Measurements from ENCODE around the gene TPM3. TPM values are rescaled to one million over a fixed set of nuclear protein-coding genes. Genes with fewer than 3 reads are reported as not detected.

Gene TPM3
- total and polyA plus RNA-seq, 10 of the 15 experiments (the other 5 are each of a cell fraction or from before 2014, with no cell fraction given) = 270 to 759 (median 505) TPM

DNA sequence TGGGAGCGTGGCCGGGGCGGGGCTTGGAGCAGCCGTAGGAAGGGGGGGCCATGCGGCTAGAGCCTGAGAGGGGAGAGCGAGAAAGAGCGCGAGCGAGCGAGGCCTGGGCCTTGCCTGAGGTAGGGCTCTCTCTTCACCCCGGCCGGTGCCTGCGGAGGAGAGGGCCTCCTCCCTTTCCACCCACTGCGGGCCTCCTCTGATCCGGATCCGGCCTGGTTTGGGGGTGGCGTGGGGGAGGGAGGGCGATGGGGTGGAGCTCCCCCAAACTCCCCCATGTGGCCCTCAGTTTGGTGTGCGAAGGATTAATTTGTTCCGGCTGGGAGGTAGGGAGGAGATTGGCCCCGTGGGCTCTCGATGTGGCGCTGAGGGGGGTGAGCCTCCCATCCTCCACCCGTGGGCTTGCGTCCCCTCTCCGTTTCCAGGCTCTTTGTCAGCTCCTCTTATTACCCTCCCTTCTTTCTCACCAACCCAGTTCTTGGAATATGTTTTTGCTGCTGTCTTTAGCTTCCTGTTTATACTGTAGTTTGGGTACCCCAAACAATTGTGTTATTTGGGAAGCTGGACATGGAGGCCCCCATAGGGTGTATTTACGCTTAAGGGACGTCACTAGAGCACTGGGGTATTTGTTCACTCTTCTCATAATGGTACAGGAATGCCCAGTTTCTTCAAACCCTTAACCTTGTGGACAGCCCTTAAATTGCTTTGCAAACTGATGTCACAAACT, 29.5 kb upstream of the TPM3 start (continued):
- no peak for TF ChIP-seq SREBF2 (IDR thresholded peaks at IDR 0.05; ENCODE audit: low read length)
- TF ChIP-seq EGR1 (IDR thresholded peaks at IDR 0.05; ENCODE audit: borderline replicate concordance in 1 of 2, low read depth in 2 of 2, low read length in 2 of 2) = peak in 1 of 2 experiments; percentile 54; a peak in 2 of 3 replicates
- 0 out of 2 replicates have a peak, but pooled peaks have one; percentile 9 for TF ChIP-seq SIN3A (IDR thresholded peaks at IDR 0.05; ENCODE audit: low read depth, low read length)
- TF ChIP-seq, protein P1, sequence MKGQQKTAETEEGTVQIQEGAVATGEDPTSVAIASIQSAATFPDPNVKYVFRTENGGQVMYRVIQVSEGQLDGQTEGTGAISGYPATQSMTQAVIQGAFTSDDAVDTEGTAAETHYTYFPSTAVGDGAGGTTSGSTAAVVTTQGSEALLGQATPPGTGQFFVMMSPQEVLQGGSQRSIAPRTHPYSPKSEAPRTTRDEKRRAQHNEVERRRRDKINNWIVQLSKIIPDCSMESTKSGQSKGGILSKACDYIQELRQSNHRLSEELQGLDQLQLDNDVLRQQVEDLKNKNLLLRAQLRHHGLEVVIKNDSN (IDR thresholded peaks at IDR 0.05; ENCODE audit: borderline replicate concordance, extremely low read length, insufficient read depth, low read depth, low read length) = no peak
- no peak for TF ChIP-seq NFYB (IDR thresholded peaks at IDR 0.05; ENCODE audit: insufficient read depth, low read depth, low read length)
- peak; percentile 5 for TF ChIP-seq IKZF1 (conservative IDR thresholded peaks at IDR 0.05)
- TF ChIP-seq MTA2 (IDR thresholded peaks at IDR 0.05; ENCODE audit: low read depth) = no peak
- TF ChIP-seq, protein P2, sequence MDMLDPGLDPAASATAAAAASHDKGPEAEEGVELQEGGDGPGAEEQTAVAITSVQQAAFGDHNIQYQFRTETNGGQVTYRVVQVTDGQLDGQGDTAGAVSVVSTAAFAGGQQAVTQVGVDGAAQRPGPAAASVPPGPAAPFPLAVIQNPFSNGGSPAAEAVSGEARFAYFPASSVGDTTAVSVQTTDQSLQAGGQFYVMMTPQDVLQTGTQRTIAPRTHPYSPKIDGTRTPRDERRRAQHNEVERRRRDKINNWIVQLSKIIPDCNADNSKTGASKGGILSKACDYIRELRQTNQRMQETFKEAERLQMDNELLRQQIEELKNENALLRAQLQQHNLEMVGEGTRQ (IDR thresholded peaks at IDR 0.05; ENCODE audit: borderline replicate concordance, low read depth, low read length) = no peak
- no peak for TF ChIP-seq ESRRA (IDR thresholded peaks at IDR 0.05; ENCODE audit: low read length)
- no peak for TF ChIP-seq JUNB (IDR thresholded peaks at IDR 0.05)
- TF ChIP-seq ZNF207 (IDR thresholded peaks at IDR 0.05; ENCODE audit: borderline replicate concordance) = no peak
- TF ChIP-seq TARDBP (IDR thresholded peaks at IDR 0.05; ENCODE audit: borderline replicate concordance) = no peak; the same call in 1 of the 2 replicates
- TF ChIP-seq CHD1 (IDR thresholded peaks at IDR 0.05; ENCODE audit: low read depth, low read length) = 0 out of 2 replicates have a peak, but pooled peaks have one; percentile 92
- TF ChIP-seq YY1 (IDR thresholded peaks at IDR 0.05; ENCODE audit: low read depth, low read length) = no peak
- TF ChIP-seq ZNF217 (IDR thresholded peaks at IDR 0.05) = no peak
- TF ChIP-seq KLF5 (IDR thresholded peaks at IDR 0.05; ENCODE audit: partially characterized antibody) = no peak
- TF ChIP-seq CHD4 (IDR thresholded peaks at IDR 0.05) = no peak
- TF ChIP-seq NR2F1 (conservative IDR thresholded peaks at IDR 0.05) = 0 out of 2 replicates have a peak, but pooled peaks have one; percentile 35
- no peak for TF ChIP-seq EED (IDR thresholded peaks at IDR 0.05; ENCODE audit: low read depth)
- no peak for TF ChIP-seq RUNX3 (IDR thresholded peaks at IDR 0.05; ENCODE audit: low read length)
- TF ChIP-seq RB1 (IDR thresholded peaks at IDR 0.05; ENCODE audit: borderline replicate concordance) = no peak
- no peak for TF ChIP-seq CBX5 (IDR thresholded peaks at IDR 0.05; ENCODE audit: low read depth)
- TF ChIP-seq, protein P3, sequence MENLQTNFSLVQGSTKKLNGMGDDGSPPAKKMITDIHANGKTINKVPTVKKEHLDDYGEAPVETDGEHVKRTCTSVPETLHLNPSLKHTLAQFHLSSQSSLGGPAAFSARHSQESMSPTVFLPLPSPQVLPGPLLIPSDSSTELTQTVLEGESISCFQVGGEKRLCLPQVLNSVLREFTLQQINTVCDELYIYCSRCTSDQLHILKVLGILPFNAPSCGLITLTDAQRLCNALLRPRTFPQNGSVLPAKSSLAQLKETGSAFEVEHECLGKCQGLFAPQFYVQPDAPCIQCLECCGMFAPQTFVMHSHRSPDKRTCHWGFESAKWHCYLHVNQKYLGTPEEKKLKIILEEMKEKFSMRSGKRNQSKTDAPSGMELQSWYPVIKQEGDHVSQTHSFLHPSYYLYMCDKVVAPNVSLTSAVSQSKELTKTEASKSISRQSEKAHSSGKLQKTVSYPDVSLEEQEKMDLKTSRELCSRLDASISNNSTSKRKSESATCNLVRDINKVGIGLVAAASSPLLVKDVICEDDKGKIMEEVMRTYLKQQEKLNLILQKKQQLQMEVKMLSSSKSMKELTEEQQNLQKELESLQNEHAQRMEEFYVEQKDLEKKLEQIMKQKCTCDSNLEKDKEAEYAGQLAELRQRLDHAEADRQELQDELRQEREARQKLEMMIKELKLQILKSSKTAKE (IDR thresholded peaks at IDR 0.05; ENCODE audit: low read depth, poor library complexity, severe bottlenecking) = no peak
- 0 out of 2 replicates have a peak, but pooled peaks have one; percentile 52 for TF ChIP-seq GABPA (IDR thresholded peaks at IDR 0.05; ENCODE audit: low read depth)
- peak; percentile 86 for TF ChIP-seq POLR2AphosphoS5 (IDR thresholded peaks at IDR 0.05; ENCODE audit: low read length)
- TF ChIP-seq, protein P4, sequence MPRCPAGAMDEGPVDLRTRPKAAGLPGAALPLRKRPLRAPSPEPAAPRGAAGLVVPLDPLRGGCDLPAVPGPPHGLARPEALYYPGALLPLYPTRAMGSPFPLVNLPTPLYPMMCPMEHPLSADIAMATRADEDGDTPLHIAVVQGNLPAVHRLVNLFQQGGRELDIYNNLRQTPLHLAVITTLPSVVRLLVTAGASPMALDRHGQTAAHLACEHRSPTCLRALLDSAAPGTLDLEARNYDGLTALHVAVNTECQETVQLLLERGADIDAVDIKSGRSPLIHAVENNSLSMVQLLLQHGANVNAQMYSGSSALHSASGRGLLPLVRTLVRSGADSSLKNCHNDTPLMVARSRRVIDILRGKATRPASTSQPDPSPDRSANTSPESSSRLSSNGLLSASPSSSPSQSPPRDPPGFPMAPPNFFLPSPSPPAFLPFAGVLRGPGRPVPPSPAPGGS (IDR thresholded peaks at IDR 0.05; ENCODE audit: borderline replicate concordance, insufficient read depth, low read depth, low read length, poor library complexity, severe bottlenecking) = no peak
- TF ChIP-seq NR2C2 (IDR thresholded peaks at IDR 0.05; ENCODE audit: borderline replicate concordance, control insufficient read depth, insufficient read length, low read depth) = no peak

All from GM12878 (cell line).